Neural cell (in vitro differentiated cells): ENCODE data around the gene MUC12.

Experiments used
- CTCF ChIP-seq: fragments of 450-650 bp; IDR thresholded peaks from 2 replicates; pipeline ENCODE4 v1.5.1; 2014; ENCODE audit warnings: antibody characterized with exemption, mild to moderate bottlenecking, moderate library complexity; ENCODE audit not compliant: poor library complexity, severe bottlenecking
- EP300 ChIP-seq: fragments of 450-650 bp; conservative IDR thresholded peaks from 2 replicates; pipeline ENCODE4 v1.6.1; 2014; ENCODE audit warnings: antibody characterized with exemption, mild to moderate bottlenecking, moderate library complexity; ENCODE audit not compliant: poor library complexity, severe bottlenecking
- EZH2 ChIP-seq: fragments of 200-600, 300-800 bp; shearing (Covaris generic), sonication (generic); IDR thresholded peaks from 2 replicates; pipeline ENCODE4 v1.6.1; 2014; ENCODE audit warnings: antibody characterized with exemption, low read length, borderline replicate concordance, mild to moderate bottlenecking; ENCODE audit not compliant: insufficient read depth, poor library complexity, severe bottlenecking
- MXI1 ChIP-seq: fragments of 450-650 bp; conservative IDR thresholded peaks from 2 replicates; pipeline ENCODE4 v1.6.1; 2014; ENCODE audit warnings: antibody characterized with exemption, mild to moderate bottlenecking; ENCODE audit not compliant: poor library complexity, severe bottlenecking
- POLR2AphosphoS5 ChIP-seq: IDR thresholded peaks from 2 replicates; pipeline ENCODE4 v1.6.1; 2012
- SMC3 ChIP-seq: fragments of 450-650 bp; conservative IDR thresholded peaks from 2 replicates; pipeline ENCODE4 v1.6.1; 2014; ENCODE audit warnings: antibody characterized with exemption, mild to moderate bottlenecking, moderate library complexity; ENCODE audit not compliant: poor library complexity
- TAF1 ChIP-seq: IDR thresholded peaks from 2 replicates; pipeline ENCODE4 v1.6.1; 2012; ENCODE audit warnings: low read depth

- TF ChIP-seq CTCF (no peak), EZH2 (no peak), EP300 (no peak), MXI1 (no peak), SMC3 (no peak), TAF1 (no peak), POLR2AphosphoS5 (no peak)
Measured at GRCh38 chr7:100969066-100969615, at the start of gene MUC12.
